Vagina (tissue), 2 donors: ENCODE data around the gene MAP4K4.

Experiments
- POLR2A ChIP-seq, 2 donors: fragments of 450-650 bp; IDR thresholded peaks; one replicate each; pipeline ENCODE4 v1.6.1; 2017; ENCODE audit warnings: antibody characterized with exemption in 2 of 2, mild to moderate bottlenecking in 2 of 2, moderate library complexity in 2 of 2
- TF ChIP-seq, protein P1 (sequence below), 3 experiments: fragments of 450-650 bp in 2 of 3; fragments of 200-600 bp in 1 of 3; sonication (generic) in 1 of 3; IDR thresholded peaks; one replicate each; pipeline ENCODE4 v1.5.1; 2017 to 2019; ENCODE audit warnings: antibody characterized with exemption in 3 of 3, mild to moderate bottlenecking in 2 of 3, moderate library complexity in 2 of 3

GRCh38 chr2:101821828-101822458 lies 124.4 kb downstream of the MAP4K4 start:
- TF ChIP-seq, protein P1, sequence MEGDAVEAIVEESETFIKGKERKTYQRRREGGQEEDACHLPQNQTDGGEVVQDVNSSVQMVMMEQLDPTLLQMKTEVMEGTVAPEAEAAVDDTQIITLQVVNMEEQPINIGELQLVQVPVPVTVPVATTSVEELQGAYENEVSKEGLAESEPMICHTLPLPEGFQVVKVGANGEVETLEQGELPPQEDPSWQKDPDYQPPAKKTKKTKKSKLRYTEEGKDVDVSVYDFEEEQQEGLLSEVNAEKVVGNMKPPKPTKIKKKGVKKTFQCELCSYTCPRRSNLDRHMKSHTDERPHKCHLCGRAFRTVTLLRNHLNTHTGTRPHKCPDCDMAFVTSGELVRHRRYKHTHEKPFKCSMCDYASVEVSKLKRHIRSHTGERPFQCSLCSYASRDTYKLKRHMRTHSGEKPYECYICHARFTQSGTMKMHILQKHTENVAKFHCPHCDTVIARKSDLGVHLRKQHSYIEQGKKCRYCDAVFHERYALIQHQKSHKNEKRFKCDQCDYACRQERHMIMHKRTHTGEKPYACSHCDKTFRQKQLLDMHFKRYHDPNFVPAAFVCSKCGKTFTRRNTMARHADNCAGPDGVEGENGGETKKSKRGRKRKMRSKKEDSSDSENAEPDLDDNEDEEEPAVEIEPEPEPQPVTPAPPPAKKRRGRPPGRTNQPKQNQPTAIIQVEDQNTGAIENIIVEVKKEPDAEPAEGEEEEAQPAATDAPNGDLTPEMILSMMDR (IDR thresholded peaks at IDR 0.05), result no peak
- no peak for TF ChIP-seq POLR2A (IDR thresholded peaks at IDR 0.05)
